Measurements from ENCODE around the gene MOB2. TPM values are rescaled to one million over a fixed set of nuclear protein-coding genes. Genes with fewer than 3 reads are reported as not detected.
A peak's percentile ranks its signal among the peaks of the same experiment; 100 is the strongest.

Gene MOB2
- total RNA-seq, 1 donor from 2014 or later: 49.5 TPM

DNA sequence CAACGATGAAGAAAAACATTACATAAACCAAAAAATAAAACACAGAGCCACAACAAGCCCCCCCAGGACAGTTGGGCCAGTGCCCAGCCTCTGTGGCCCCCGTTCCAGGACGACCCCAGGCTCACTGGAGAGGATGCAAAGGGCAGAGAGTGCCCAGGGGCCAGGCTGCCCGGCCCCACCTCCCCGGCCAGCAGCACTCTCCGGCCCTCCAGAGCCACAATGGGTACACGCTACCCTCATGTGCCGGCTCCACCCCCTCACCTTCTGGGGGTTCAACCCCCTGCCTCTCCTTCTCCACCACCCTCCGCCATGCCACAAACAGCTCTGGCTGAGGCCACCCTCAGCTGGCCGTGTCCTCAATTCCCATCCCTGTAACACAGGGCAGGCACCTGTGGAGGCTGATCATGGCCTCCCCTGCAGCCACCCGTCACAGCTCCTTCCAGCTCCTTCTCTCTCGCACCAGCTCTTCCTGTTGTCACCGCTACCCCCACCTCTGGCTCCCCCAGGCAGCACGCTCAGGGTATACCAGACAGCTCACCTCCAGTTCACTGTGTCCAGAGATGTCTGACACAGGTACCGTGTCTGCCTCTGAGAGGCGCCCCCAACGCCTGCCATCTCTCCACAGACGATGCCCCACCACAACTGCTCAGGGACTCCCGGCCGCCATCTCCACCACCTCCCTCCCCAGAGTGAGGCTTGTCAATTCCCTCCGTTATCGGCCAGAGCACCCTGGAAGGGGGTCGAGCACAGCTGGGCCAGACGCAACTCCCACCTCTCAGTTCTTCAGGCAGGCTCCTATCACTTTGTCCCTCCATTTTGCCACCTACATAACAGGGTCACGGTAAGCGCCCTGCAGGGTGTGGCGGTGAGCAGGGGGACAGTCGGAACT lies 30.8 kb upstream of the MOB2 start:
- TF ChIP-seq, protein P1, sequence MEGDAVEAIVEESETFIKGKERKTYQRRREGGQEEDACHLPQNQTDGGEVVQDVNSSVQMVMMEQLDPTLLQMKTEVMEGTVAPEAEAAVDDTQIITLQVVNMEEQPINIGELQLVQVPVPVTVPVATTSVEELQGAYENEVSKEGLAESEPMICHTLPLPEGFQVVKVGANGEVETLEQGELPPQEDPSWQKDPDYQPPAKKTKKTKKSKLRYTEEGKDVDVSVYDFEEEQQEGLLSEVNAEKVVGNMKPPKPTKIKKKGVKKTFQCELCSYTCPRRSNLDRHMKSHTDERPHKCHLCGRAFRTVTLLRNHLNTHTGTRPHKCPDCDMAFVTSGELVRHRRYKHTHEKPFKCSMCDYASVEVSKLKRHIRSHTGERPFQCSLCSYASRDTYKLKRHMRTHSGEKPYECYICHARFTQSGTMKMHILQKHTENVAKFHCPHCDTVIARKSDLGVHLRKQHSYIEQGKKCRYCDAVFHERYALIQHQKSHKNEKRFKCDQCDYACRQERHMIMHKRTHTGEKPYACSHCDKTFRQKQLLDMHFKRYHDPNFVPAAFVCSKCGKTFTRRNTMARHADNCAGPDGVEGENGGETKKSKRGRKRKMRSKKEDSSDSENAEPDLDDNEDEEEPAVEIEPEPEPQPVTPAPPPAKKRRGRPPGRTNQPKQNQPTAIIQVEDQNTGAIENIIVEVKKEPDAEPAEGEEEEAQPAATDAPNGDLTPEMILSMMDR (IDR thresholded peaks at IDR 0.05; ENCODE audit: borderline replicate concordance): no peak
- no peaks in the 10 kb centered on the region for H3K27me3 ChIP-seq (ENCODE audit: low read depth)
- intact Hi-C loops (cut with micrococcal nuclease): loop anchor here (10.0 kb wide), 1 partner anchor 313 kb away; no protein-coding TSS in a partner anchor
- H3K4me1 ChIP-seq: peaks cover 95% of the 10 kb centered on the region
- no peak overlapping the region for H3K27ac ChIP-seq (replicated peaks)
- no peaks in the 10 kb centered on the region for H3K9me3 ChIP-seq (replicated peaks)
- peak; percentile 11 for DNase-seq
- no peak overlapping the region for H3K4me3 ChIP-seq
- H3K36me3 ChIP-seq: no peaks in the 10 kb centered on the region

DNA sequence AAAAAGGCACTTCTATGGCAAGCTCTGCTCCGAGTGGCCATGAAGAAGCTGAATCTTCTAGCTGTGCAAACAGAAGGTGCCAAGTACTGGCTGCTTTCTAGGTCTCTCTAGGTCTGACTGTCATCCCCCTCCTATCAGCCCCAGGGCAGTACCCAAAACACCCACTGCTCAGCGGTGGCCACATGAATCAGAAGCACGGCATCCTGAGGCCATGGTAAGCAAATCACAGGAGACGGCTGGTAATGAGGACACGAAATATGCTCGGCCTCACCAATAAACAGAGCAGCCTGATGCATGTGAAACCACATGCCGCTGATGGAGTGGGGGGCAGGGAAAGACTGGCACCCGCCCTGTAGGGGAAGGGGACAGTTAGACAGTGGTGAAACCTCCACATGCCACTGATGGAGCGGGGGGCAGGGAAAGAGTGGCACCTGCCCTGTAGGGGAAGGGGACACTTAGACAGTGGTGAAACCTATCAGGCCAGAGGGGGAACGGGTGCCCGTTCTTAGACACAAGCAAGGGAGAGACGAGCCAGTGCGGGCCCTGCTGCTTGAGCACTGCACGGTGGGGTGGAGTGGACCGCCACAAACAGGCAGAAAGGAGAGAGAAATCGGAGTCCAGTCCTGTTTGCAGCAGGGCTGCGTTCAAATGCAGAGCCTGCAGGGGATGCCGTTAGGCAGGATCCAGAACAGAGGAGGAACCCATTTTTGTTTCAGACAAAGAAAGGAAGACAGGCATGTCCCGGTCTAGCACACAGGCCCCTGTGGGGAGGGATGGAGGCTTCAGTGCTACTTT lies 29.9 kb upstream of the MOB2 start:
- Histone ChIP-seq H3K27ac (replicated peaks) (no peak overlapping the region), H3K4me3 (no peak overlapping the region), H3K4me1 (peaks cover 86% of the 10 kb centered on the region), H3K9me3 (replicated peaks) (no peaks in the 10 kb centered on the region), H3K27me3 (ENCODE audit: low read depth) (no peaks in the 10 kb centered on the region), H3K36me3 (no peaks in the 10 kb centered on the region)
- DNase-seq: peak; percentile 8
- intact Hi-C loops (cut with micrococcal nuclease): loop anchor here (10.0 kb wide), 1 partner anchor 312 kb away; no protein-coding TSS in a partner anchor
- TF ChIP-seq, protein P1 (IDR thresholded peaks at IDR 0.05; ENCODE audit: borderline replicate concordance): no peak

DNA sequence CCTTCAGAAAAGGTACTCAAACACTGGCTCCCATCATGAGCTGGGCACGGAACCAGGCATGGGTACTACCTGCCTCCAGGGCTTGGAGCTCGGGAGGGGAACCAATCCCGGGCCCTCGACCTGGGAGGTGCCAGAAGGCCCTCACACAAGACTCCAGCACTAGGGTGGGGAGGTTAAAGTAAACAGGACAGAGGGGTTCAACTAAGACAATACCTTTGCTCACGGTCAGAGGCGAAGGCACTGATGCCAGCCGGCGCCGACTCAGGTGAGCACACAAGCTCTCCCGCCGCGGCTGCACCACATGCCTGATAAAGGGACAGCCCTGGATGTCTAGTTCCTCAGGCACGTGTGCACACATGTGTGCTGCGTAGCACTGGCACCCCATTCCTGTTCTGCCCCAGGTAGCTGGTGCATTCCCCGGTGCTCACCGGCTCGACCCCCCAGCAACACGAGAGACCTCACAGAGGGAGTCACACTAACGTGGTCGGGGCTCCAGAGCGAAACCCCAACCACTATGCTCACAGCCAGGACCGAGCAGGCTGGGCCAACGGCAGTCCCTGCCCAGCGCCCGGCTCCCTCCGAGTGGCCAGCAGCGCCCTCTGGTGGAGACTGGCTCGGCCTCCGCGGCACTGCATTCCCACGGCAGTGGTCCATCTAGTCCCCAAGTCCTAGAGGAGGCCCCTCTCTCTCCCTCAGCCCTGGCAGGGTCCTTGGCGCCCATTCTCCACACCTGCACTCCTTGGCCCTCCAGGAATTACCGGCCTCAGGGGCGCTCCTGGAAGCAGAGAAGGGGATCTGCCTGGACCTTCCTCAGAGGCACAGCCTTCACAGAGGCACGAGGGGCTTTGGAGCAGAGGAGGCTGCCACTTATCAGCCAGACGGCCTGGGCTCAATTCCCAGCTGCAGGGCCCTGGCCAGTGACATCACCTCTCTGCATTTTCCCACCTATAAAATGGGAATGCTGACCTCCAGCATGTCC lies 28.8 kb upstream of the MOB2 start:
- DNase-seq: peak; percentile 78
- no peaks in the 10 kb centered on the region for H3K36me3 ChIP-seq
- TF ChIP-seq, protein P1 (IDR thresholded peaks at IDR 0.05; ENCODE audit: borderline replicate concordance): peak; percentile 97
- peaks cover 79% of the 10 kb centered on the region for H3K4me1 ChIP-seq
- peak overlapping the region; percentile 29 for H3K4me3 ChIP-seq
- H3K9me3 ChIP-seq (replicated peaks): no peaks in the 10 kb centered on the region
- no peaks in the 10 kb centered on the region for H3K27me3 ChIP-seq (ENCODE audit: low read depth)
- intact Hi-C loops (cut with micrococcal nuclease): loop anchor here (10.0 kb wide), 1 partner anchor 311 kb away; no protein-coding TSS in a partner anchor
- H3K27ac ChIP-seq (replicated peaks): no peak overlapping the region

DNA sequence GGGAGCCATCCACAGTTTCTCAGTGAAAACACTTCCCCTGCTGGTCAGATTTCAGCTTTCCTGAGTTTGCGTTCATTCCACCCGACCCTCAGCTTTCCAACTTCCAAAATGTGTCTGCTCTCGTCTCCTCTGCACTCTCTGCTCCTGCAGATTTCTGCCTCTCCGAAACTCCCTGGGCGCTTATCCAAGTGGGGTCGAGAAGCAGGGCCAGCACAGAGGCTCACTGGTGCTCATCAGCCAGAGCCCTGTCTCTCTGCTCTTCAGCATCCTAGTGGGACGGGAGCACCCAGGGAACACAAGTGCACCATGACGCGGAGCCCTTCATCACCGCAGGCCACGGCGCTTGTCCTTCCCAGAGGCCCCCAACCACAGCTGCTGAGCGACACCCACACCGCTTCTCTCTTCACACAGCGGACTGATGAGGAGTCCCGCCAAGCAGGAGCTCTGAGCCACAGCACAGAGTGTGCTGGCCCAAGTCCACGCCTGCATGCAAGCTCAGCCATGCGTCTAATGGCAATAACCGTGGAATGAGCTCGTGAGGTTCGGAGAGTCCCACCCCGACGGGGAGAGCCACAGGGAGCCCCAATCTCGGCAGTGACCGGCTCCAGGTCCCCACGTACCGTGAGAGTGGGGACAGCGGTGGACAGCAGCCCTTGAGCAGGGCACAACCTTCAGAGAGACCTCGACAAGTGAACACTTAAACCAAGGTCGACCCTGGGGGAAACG lies 27.9 kb upstream of the MOB2 start:
- TF ChIP-seq, protein P1 (IDR thresholded peaks at IDR 0.05; ENCODE audit: borderline replicate concordance): no peak
- H3K4me3 ChIP-seq: no peak overlapping the region
- DNase-seq: peak; percentile 47

More for the DNA sequence above, 27.9 kb upstream of the MOB2 start:
- intact Hi-C loops (cut with micrococcal nuclease): loop anchor here (10.0 kb wide), 1 partner anchor 310 kb away; no protein-coding TSS in a partner anchor
- Histone ChIP-seq H3K27me3 (ENCODE audit: low read depth) (no peaks in the 10 kb centered on the region), H3K36me3 (no peaks in the 10 kb centered on the region), H3K9me3 (replicated peaks) (no peaks in the 10 kb centered on the region), H3K4me1 (peaks cover 75% of the 10 kb centered on the region), H3K27ac (replicated peaks) (no peak overlapping the region)
